GM12878 (cell line): Measurements from ENCODE around the gene DAZAP1. TPM values are rescaled to one million over a fixed set of nuclear protein-coding genes. Genes with fewer than 3 reads are reported as not detected.
A peak's percentile ranks its signal among the peaks of the same experiment; 100 is the strongest.
"Not testable (repeated sequence)": the region's sequence is repeated elsewhere in the genome, so short reads cannot be mapped to it uniquely, and the experiment has no call there.

Experiments used
- ATAC-seq: fragments of 200-7000 bp; cut with Tn5 transposase; 3 replicates; pipeline ENCODE4 v1.9.1; 2020; ENCODE audit warnings: mild to moderate bottlenecking, moderate library complexity
- BruUV-seq: library from RNA; stranded (reverse); fragments of 400-500 nt; replicated peaks from 2 replicates; lab custom pipeline; 2021; lab: Mats Ljungman, UMichigan
- CTCF ChIA-PET: fragments of 300-600 bp; sonication (Branson Sonifier 250); formaldehyde crosslinking; extraction: SDS; loops from one replicate; lab custom pipeline; 2021; ENCODE audit warnings: inconsistent platforms; lab: Yijun Ruan, JAX
- POLR2A ChIA-PET: fragments of 350-600 bp; formaldehyde crosslinking; extraction: SDS; loops from one replicate; lab custom pipeline; 2021; ENCODE audit warnings: inconsistent platforms; lab: Charles Lee
- RAD21 ChIA-PET: fragments of 300-600 bp; sonication (Branson Sonifier 250); formaldehyde crosslinking; loops from one replicate; lab custom pipeline; 2023; ENCODE audit warnings: antibody characterized with exemption; ENCODE audit not compliant: unreplicated experiment; lab: Charles Lee
- SMC1A ChIA-PET: fragments of 300-600 bp; sonication (Branson Sonifier 250); formaldehyde crosslinking; loops from one replicate; lab custom pipeline; 2023; ENCODE audit not compliant: unreplicated experiment, uncharacterized antibody; lab: Charles Lee
- DNase-seq: peaks from one replicate; pipeline ENCODE4 v3.0.0-alpha.2; 2011; ENCODE audit warnings: low read depth, low spot score
- FAIRE-seq: peaks from 3 replicates; lab custom pipeline; 2011; peaks lifted over from hg19 to GRCh38; lab: Jason Lieb, UNC
- H2AFZ ChIP-seq: 2 replicates; pipeline ENCODE4 v1.6.0; 2011; ENCODE audit warnings: low read depth, low read length, control low read depth; ENCODE audit not compliant: control insufficient read depth
- H3K27ac ChIP-seq: 2 replicates; pipeline ENCODE4 v1.5.1; 2011; ENCODE audit warnings: control low read depth; ENCODE audit not compliant: control insufficient read depth, insufficient read depth
- H3K27me3 ChIP-seq, 2 experiments: replicated peaks in 1 of 2; 2 replicates each; pipeline versions ENCODE4 v1.6.0 to v1.6.1; 2011; ENCODE audit warnings: low read length in 1 of 2; ENCODE audit not compliant: control insufficient read depth in 2 of 2, insufficient read depth in 2 of 2
- H3K36me3 ChIP-seq, 2 experiments: 2 replicates each; pipeline ENCODE4 v1.5.1; 2011; ENCODE audit warnings: low read length in 1 of 2; ENCODE audit not compliant: control insufficient read depth in 2 of 2, insufficient read depth in 2 of 2
- H3K4me1 ChIP-seq: 2 replicates; pipeline ENCODE4 v1.6.1; 2011; ENCODE audit warnings: mild to moderate bottlenecking, low read length, moderate library complexity, mixed read lengths; ENCODE audit not compliant: control insufficient read depth, insufficient read depth
- H3K4me2 ChIP-seq: 2 replicates; pipeline ENCODE4 v1.6.0; 2011; ENCODE audit warnings: control low read depth; ENCODE audit not compliant: control insufficient read depth, insufficient read depth
- H3K4me3 ChIP-seq: fragments of 200-600 bp; sonication (generic); 2 replicates; pipeline ENCODE4 v1.5.1; 2016
- H3K79me2 ChIP-seq: 2 replicates; pipeline ENCODE4 v1.6.0; 2011; ENCODE audit warnings: low read length; ENCODE audit not compliant: control insufficient read depth, insufficient read depth
- H3K9ac ChIP-seq: 2 replicates; pipeline ENCODE4 v1.8.0; 2011; ENCODE audit warnings: low read length, control low read depth, mixed read lengths; ENCODE audit not compliant: control insufficient read depth, insufficient read depth
- H3K9me3 ChIP-seq: replicated peaks from 3 replicates; pipeline ENCODE4 v1.5.1; 2011; ENCODE audit warnings: mild to moderate bottlenecking, low read length; ENCODE audit not compliant: control insufficient read depth, insufficient read depth
- H4K20me1 ChIP-seq: 2 replicates; pipeline ENCODE4 v1.6.0; 2011; ENCODE audit not compliant: control insufficient read depth, insufficient read depth
- CREB1 ChIP-seq: IDR thresholded peaks from 2 replicates; pipeline ENCODE4 v1.6.1; 2012; ENCODE audit warnings: low read depth, mild to moderate bottlenecking, inconsistent platforms
- E2F4 ChIP-seq: IDR thresholded peaks from 2 replicates; pipeline ENCODE4 v1.6.1; 2012; ENCODE audit warnings: low read depth, low read length, improper control_type of control experiment
- NR2C1 ChIP-seq: fragments of 450-650 bp; IDR thresholded peaks from 2 replicates; pipeline ENCODE4 v1.6.1; 2017; ENCODE audit warnings: antibody characterized with exemption, mild to moderate bottlenecking, moderate library complexity
- RAD51 ChIP-seq: fragments of 450-650 bp; IDR thresholded peaks from 2 replicates; pipeline ENCODE4 v1.6.1; 2016; ENCODE audit warnings: moderate library complexity, mild to moderate bottlenecking, inconsistent platforms
- SMAD5 ChIP-seq: IDR thresholded peaks from 2 replicates; pipeline ENCODE4 v1.6.1; 2016; ENCODE audit warnings: antibody characterized with exemption, low read depth
- ZBTB40 ChIP-seq: fragments of 450-650 bp; IDR thresholded peaks from 2 replicates; pipeline ENCODE4 v1.6.1; 2016; ENCODE audit warnings: mild to moderate bottlenecking, moderate library complexity, borderline replicate concordance
- WGBS: methylation state at CpG from one replicate; pipeline ENCODE4 v1.1.6; 2016; ENCODE audit warnings: low lambda C conversion rate; ENCODE audit not compliant: insufficient replicate concordance, insufficient coverage; ENCODE audit errors: missing lambda C conversion rate; 5-methylcytosine and 5-hydroxymethylcytosine counted together
- in situ Hi-C: fragments of 300-500 bp; cut with MboI; formaldehyde crosslinking; loops from 9 replicates; pipeline ENCODE4 v1.14.3; 2018; ENCODE audit warnings: mixed read lengths
- intact Hi-C: fragments of 100-400 bp; cut with micrococcal nuclease; formaldehyde crosslinking; loops from one replicate; pipeline ENCODE4 v1.14.2; 2022; ENCODE audit not compliant: unreplicated experiment
- polyA plus RNA-seq, 11 experiments: library from polyadenylated mRNA; depleted of rRNA in 4 of 11; unstranded in 6 of 11; stranded (reverse) in 5 of 11; fragments of >200 nt; fragmentation: Nextera tagmentation in 4 of 11; fragmentation: Illumina TruSeq in 1 of 11; extraction: Ambion mirVana in 4 of 11; extraction: Trizol in 1 of 11; gene quantifications; 1 replicate in 1 of 11; 2 replicates in 10 of 11; pipeline versions ENCODE4 v1.2.1 to v1.2.3, GENCODE V29; 2011 to 2016; ENCODE audit warnings: inconsistent platforms in 2 of 11, missing spikeins in 2 of 11, low read depth in 1 of 11
- total RNA-seq, 4 experiments: library from RNA; depleted of rRNA in 3 of 4; stranded (reverse); fragments of >200 nt in 3 of 4; fragmentation: Illumina TruSeq in 1 of 4; extraction: Trizol in 1 of 4; gene quantifications; 2 replicates each; pipeline versions ENCODE4 v1.2.1 to v1.2.3, GENCODE V29; 2013 to 2021
- TF ChIP-seq, protein P1 (sequence below): IDR thresholded peaks from 2 replicates; pipeline ENCODE4 v1.6.1; 2011; ENCODE audit warnings: borderline replicate concordance, low read depth, mild to moderate bottlenecking, moderate library complexity, mixed read lengths, low read length; ENCODE audit not compliant: insufficient read depth; ENCODE audit errors: extremely low read length

DAZAP1 gene
- total and polyA plus RNA-seq, 10 of the 15 experiments (the other 5 are each of a cell fraction or from before 2014, with no cell fraction given) = 9.9 to 240 (median 92.3) TPM

GRCh38 chr19:1438933-1439354 lies 31.6 kb downstream of the DAZAP1 start:
- Histone ChIP-seq H3K4me2 (peak overlapping the region; percentile 95; the same call in 1 of the 2 replicates), H4K20me1 (no peaks in the 10 kb centered on the region; the same call in 1 of the 2 replicates), H3K9me3 (no peaks in the 10 kb centered on the region), H2AFZ (no peak overlapping the region), H3K79me2 (peaks cover 30% of the 10 kb centered on the region), H3K27me3 (no peaks in the 10 kb centered on the region; a peak in 1 of 4 replicates), H3K9ac (peak overlapping the region; percentile 86), H3K4me1 (peaks cover 8% of the 10 kb centered on the region), H3K36me3 (peaks cover 15 to 26% of the 10 kb centered on the region in 2 experiments), H3K4me3 (peak overlapping the region; percentile 98), H3K27ac (peak overlapping the region; percentile 93)
- ChIA-PET CTCF (no interaction called here), POLR2A (no interaction called here), SMC1A (no interaction called here), RAD21 (no interaction called here)
- WGBS = under 1% methylated on average over 26 of the region's 26 CpGs
- BruUV-seq = no TSS peak
- ATAC-seq = peak; percentile 32
- DNase-seq = no peak
- in situ Hi-C loops (no loop called here), intact Hi-C loops (no loop called here)
- FAIRE-seq = no peak
- no peak for TF ChIP-seq CREB1
- TF ChIP-seq E2F4 = no peak
- TF ChIP-seq NR2C1 = no peak
- TF ChIP-seq SMAD5 = 0 out of 2 replicates have a peak, but pooled peaks have one; percentile 15
- no peak for TF ChIP-seq ZBTB40
- TF ChIP-seq, protein P1, sequence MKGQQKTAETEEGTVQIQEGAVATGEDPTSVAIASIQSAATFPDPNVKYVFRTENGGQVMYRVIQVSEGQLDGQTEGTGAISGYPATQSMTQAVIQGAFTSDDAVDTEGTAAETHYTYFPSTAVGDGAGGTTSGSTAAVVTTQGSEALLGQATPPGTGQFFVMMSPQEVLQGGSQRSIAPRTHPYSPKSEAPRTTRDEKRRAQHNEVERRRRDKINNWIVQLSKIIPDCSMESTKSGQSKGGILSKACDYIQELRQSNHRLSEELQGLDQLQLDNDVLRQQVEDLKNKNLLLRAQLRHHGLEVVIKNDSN = peak; percentile 60
- TF ChIP-seq RAD51 = peak; percentile 74; the same call in 1 of the 2 replicates

GRCh38 chr19:1439525-1440417 lies 32.4 kb downstream of the DAZAP1 start:
- WGBS = 53% methylated on average over 54 of the region's 57 CpGs
- H4K20me1 ChIP-seq, H3K27me3 ChIP-seq, BruUV-seq, H2AFZ ChIP-seq, ATAC-seq, FAIRE-seq, intact Hi-C loops, in situ Hi-C loops, POLR2A ChIA-PET, DNase-seq, RAD21 ChIA-PET, H3K9me3 ChIP-seq, SMC1A ChIA-PET, H3K4me1 ChIP-seq, CTCF ChIA-PET: not testable (repeated sequence)
- Histone ChIP-seq H3K4me3 (peak overlapping the region; percentile 98), H3K79me2 (peaks cover 30% of the 10 kb centered on the region), H3K36me3 (peaks cover 15 to 23% of the 10 kb centered on the region in 2 experiments), H3K9ac (peak overlapping the region; percentile 86), H3K4me2 (peak overlapping the region; percentile 95), H3K27ac (peak overlapping the region; percentile 93)
